ENCODE data around the gene U2AF1L4. TPM values are rescaled to one million over a fixed set of nuclear protein-coding genes. Genes with fewer than 3 reads are reported as not detected.
A peak's percentile ranks its signal among the peaks of the same experiment; 100 is the strongest.

U2AF1L4 gene
- total RNA-seq, 6 experiments from 2014 or later = 18.0 to 20.8 (median 18.7) TPM

- H3K4me1 Mint-ChIP-seq (ENCODE audit: low read depth) = peaks cover 22% of the 10 kb centered on the region
- no peaks in the 10 kb centered on the region for H3K27me3 Mint-ChIP-seq (ENCODE audit: insufficient read depth)
- H3K36me3 Mint-ChIP-seq (ENCODE audit: low read depth) = peaks cover 6% of the 10 kb centered on the region
- no peak overlapping the region for H3K27ac Mint-ChIP-seq
- H3K9me3 Mint-ChIP-seq = no peaks in the 10 kb centered on the region
- no peak for TF ChIP-seq CTCF (IDR thresholded peaks at IDR 0.05)
- no peak for DNase-seq
- H3K4me3 Mint-ChIP-seq = peak overlapping the region; percentile 88; the same call in 1 of the 2 replicates
Measured at GRCh38 chr19:35777086-35777841, 32.0 kb upstream of the U2AF1L4 start.

DNA sequence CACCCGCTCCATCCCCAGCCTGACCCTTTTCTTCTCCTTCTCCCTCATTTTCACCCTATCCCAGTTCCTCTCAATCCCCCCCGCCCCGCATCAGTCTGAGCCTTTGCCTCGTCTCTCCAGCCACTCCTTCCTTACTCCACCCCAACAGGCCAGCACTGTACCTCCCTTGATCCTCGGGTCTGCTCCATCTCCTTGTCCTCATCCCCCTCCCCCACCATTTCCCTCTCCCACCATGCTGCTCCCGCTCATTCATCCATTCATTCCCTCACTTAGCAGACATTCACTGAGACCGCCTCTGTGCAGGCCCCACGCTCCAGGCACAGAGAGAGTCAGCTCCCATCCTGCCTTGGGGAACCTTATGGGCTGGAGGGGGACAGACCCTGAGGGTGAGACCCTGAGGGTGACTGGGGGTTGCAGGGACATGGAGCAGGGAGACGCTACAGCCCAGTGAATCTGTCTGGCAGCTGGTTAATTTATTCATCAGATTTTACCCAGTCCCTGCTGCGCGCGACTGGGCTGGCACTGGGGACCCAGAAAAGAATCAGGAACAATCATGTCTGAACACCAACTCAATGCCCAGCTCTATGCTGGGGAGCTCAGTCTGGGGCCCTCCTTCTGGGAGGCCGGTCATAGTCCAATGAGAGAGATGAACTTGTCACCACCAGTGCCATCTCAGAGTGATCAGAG, 31.0 kb upstream of the U2AF1L4 start:
- H3K4me1 Mint-ChIP-seq (ENCODE audit: low read depth) = peaks cover 22% of the 10 kb centered on the region
- H3K27ac Mint-ChIP-seq = peak overlapping the region; percentile 36
- no peaks in the 10 kb centered on the region for H3K9me3 Mint-ChIP-seq
- peak overlapping the region; percentile 88 for H3K4me3 Mint-ChIP-seq
- DNase-seq = no peak
- TF ChIP-seq CTCF (IDR thresholded peaks at IDR 0.05) = no peak
- no peaks in the 10 kb centered on the region; the same call in 1 of the 2 replicates for H3K27me3 Mint-ChIP-seq (ENCODE audit: insufficient read depth)
- peaks cover 2% of the 10 kb centered on the region for H3K36me3 Mint-ChIP-seq (ENCODE audit: low read depth)

DNA sequence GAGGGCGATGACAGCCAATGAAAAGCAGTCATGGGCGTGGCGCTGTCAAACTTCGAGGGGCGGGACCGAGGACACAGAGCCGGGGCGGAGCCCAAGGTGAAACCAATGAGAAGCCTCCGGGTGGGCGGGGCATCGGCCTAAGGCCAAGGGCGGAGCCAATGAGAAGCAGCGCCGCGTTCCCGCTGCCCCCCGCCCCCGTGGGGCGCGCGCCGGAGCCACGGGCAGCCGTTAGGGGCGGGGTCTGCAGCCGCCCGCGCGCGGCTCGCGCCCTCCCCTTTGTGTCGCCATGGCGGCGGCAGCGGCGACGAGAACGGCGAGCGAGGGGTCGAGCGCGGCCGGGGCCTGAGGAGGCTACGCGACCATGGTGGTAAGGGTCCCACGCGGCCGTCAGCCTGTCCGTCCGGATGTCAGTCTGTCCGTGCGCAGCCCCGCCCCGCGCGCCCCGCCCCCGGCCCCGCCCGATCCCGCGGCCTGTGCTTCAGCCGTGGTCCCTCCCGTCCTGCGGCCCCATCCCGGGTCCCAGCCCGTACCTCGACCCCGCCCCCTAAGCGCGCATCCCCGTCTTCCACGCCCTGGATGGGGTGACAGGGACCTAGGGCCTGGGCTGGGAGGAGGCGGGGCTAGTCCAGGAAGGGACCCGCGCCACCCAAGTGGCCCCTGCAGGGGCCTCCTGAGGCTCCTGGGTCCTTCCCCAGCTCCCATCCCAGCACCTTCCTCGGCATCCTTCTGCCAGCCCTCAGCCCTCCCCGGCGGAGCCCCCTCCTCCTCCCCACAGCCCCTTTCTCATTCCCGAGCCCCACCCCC, 30.3 kb upstream of the U2AF1L4 start, which contains the start of gene ARHGAP33:
Gene ARHGAP33, plus strand, starts transcription at position 267 of the 804 bp plus-strand sequence. Its CDS starts 95 bp downstream, at position 362.
- no peak for TF ChIP-seq CTCF (IDR thresholded peaks at IDR 0.05)
- Mint-ChIP-seq H3K27ac (peak within 1 kb of the TSS; percentile 36), H3K27me3 (ENCODE audit: insufficient read depth) (no peaks in the 10 kb centered on the region; the same call in 1 of the 2 replicates), H3K9me3 (no peaks in the 10 kb centered on the region), H3K36me3 (ENCODE audit: low read depth) (no peaks in the 10 kb centered on the region), H3K4me1 (ENCODE audit: low read depth) (peaks cover 22% of the 10 kb centered on the region), H3K4me3 (peak within 1 kb of the TSS; percentile 88)
- peak; percentile 95 for DNase-seq

DNA sequence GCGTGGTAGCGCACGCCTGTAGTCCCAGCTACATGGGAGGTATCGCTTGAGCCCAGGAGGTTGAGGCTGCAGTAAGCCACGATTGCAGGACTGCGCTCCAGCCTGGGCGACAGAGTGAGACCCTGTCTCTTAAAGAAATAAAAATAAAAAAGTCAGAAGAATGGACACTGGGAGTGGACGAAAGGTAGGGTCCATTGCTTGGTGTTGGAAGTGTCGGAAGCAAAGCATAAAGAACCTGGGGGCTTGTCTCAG, 29.8 kb upstream of the U2AF1L4 start:
- H3K9me3 Mint-ChIP-seq = no peaks in the 10 kb centered on the region

More for the DNA sequence above, 29.8 kb upstream of the U2AF1L4 start:
- TF ChIP-seq CTCF (IDR thresholded peaks at IDR 0.05) = no peak
- Mint-ChIP-seq H3K27ac (no peak overlapping the region), H3K4me1 (ENCODE audit: low read depth) (peaks cover 22% of the 10 kb centered on the region), H3K27me3 (ENCODE audit: insufficient read depth) (no peaks in the 10 kb centered on the region; the same call in 1 of the 2 replicates), H3K4me3 (peak overlapping the region; percentile 88), H3K36me3 (ENCODE audit: low read depth) (no peaks in the 10 kb centered on the region; the same call in 1 of the 2 replicates)
- no peak for DNase-seq

All from HFFc6 (cell line).